OCI-LY7 (cell line): ENCODE results near the gene PNRC2.

Experiments used
- CTCF ChIP-seq: fragments of 200-600 bp; sonication (generic); conservative IDR thresholded peaks from 2 replicates; pipeline ENCODE4 v1.5.1; 2014; ENCODE audit warnings: mild to moderate bottlenecking, antibody characterized with exemption, low read length, moderate library complexity, mixed read lengths
- EZH2phosphoT487 ChIP-seq: fragments of 200-600 bp; sonication (generic); IDR thresholded peaks from 2 replicates; pipeline ENCODE4 v1.6.1; 2018; ENCODE audit warnings: low read depth, borderline replicate concordance, mild to moderate bottlenecking, mixed run types, antibody characterized with exemption, low read length, moderate library complexity, mixed read lengths

GRCh38 chr1:23911921-23912320 lies 47.7 kb upstream of the PNRC2 start:
- TF ChIP-seq CTCF (no peak), EZH2phosphoT487 (no peak)
